Fibroblast of skin of left quadriceps (primary cell): ENCODE measurements around the gene PPP6R1.

Experiments
- DNase-seq, 2 experiments: peaks; one replicate each; pipeline ENCODE4 v3.0.0-alpha.2; 2013; ENCODE audit warnings: low read depth in 2 of 2

Gene PPP6R1

GRCh38 chr19:55244004-55244680 is 14.7 kb downstream of the PPP6R1 start:
- no peak for DNase-seq

DNA sequence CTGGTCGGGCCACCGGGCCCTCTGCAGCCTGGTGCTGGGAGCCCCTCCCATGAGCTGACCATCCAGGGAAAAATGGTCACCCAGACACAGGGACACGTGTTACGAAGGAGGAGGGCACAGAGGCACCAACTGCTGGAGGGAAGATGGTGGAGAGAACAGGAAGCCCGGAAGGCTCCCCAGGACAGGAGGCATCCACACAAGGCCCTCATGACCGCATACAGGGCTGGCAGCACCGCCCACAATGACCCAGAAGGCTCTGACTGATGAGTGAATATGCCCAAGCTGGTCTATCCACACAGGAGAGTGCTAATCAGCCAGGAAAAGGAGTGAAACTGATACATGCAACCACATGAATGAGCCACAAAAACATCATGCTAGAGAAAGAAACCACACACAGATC is 16.3 kb downstream of the PPP6R1 start:
- DNase-seq = no peak

DNA sequence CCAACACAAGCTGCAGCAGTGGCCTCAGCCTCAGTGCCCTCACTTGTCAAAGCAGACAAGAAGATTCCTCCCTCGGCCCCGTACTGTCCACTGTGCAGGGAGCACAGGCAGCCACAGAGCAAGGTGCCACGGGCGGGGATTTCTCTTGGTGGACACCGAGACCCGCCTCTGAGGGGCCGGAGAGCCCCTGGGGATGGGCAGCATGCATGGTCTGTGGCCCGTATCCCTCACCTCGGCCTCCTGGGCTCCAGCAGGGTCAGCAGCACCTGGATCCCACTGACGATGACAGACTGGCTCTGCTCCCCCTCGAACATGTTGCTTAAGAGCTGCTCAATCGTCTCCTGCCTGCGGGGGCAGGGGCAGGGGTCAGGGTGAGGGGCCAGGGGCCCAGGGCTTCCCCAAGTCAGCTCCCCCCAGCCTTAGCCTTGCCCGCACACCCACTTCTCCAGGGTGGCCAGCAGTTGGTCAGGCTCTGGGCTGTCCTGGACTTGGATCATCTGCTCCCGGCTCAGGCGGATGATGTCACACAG is 16.8 kb downstream of the PPP6R1 start:
- no peak for DNase-seq

DNA sequence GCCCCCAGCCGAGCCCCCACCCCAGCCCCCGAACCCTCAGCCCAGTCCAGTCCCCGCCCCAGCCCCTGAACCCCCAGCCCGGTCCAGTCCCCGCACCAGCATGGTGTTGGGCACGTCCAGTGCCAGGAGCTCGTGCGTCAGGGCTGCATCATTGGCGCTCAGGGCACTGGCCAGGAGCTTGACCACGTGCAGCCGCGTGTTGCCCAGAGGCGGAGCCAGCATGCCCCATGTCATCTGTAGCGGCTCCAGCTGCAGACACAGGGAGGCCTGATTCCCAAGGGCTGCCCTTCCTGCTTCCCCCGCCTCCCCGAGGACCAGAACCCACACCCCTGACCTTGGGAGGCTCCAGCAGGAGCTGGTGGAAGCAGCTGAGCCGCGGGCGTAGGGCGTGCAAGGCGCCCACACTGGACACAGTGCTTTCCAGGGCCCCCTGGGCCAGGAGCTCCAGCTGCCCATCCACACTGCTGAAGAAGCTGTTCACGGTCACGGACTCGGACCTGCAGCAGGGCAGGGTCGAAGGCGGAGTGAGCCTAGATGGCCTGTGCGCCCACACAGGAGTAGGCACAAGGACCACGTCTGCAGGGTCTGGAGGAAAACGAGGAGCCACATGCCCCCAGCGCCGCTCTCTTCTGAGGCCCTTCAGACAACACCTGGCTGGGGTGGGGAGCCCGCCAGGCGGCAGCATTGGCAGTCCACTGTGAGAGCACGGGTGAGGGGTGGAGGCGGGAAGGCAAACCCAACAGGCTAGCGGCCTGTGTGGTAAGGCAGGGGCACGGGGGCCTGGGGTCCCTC is 17.5 kb downstream of the PPP6R1 start:
- no peak for DNase-seq

- no peak for DNase-seq
These were observed 18.1 kb downstream of the PPP6R1 start for GRCh38 chr19:55240713-55241020.

- DNase-seq = no peak
These were observed 19.8 kb downstream of the PPP6R1 start for GRCh38 chr19:55239004-55239403.

- no peak for DNase-seq
These were observed 20.8 kb downstream of the PPP6R1 start for GRCh38 chr19:55238030-55238429.

- DNase-seq = no peak
These were observed 25.8 kb downstream of the PPP6R1 start for GRCh38 chr19:55232986-55233385.

GRCh38 chr19:55232286-55232602 is 26.6 kb downstream of the PPP6R1 start:
- DNase-seq = no peak

DNA sequence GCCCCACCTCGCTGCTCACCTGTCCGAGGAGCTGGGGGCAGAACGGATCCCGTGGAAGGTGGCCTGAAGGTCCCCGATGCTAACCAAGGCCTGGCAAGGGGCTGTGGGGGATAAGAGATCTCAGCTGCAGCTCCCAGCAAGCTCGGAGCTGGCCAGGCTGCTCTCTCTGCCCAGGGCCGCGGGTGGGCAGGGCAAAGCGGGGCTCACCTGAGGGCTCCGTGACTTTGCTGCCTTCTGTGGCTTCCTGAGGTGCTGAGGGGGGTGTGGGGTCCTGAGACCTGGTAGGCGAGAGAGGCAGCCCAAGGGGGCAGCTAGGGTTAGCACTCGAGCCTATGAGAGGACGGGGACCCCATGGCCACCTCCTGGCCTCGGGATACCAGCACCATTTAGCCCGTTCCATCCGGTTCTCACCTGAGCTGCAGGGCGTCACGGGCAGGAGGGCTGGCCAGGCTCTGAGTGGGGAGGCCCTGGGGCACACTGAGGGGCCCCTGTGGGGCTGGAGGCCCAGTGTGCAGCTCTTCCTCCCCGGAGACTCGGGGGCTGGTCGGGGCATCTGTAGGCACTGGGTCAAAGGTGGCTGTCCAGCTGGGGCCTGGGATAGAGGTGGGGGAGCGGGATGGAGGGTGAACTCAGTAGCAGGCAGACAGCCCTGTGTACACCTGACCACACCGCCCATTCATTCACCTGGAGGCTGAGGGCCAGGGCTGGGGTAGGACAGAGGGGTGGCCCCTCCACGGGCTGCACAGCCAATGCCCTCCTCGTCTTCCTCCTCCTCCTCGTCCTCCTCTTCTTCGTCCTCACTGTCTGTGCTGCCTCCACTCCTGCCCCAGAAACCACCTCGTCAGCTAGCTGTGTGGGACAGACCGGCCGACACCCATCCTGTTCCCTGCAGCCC is 27.2 kb downstream of the PPP6R1 start:
- no peak for DNase-seq

- DNase-seq = no peak
These were observed 28.0 kb downstream of the PPP6R1 start for GRCh38 chr19:55230780-55231179.

DNA sequence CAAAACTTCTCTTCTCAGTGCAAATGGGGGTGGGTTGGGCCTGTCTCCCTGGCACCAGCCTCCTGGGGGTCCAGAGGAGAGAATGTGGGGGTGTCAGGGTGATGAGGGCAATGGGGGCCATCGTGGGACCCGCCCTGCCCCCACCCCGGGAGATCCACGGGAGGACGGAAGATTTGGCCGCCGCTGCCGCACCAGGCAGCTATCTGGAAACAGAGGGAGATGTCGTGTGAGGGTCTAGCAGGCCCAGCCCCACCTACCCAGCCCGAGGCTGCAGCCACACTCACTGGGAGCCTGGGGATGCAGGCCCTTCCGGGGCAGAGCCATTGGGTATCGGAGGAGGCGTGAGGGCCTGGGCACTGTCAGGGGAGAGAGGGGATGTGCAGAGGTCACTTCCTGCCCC is 28.5 kb downstream of the PPP6R1 start:
- no peak for DNase-seq

GRCh38 chr19:55229789-55230182 is 29.0 kb downstream of the PPP6R1 start:
- no peak for DNase-seq

DNA sequence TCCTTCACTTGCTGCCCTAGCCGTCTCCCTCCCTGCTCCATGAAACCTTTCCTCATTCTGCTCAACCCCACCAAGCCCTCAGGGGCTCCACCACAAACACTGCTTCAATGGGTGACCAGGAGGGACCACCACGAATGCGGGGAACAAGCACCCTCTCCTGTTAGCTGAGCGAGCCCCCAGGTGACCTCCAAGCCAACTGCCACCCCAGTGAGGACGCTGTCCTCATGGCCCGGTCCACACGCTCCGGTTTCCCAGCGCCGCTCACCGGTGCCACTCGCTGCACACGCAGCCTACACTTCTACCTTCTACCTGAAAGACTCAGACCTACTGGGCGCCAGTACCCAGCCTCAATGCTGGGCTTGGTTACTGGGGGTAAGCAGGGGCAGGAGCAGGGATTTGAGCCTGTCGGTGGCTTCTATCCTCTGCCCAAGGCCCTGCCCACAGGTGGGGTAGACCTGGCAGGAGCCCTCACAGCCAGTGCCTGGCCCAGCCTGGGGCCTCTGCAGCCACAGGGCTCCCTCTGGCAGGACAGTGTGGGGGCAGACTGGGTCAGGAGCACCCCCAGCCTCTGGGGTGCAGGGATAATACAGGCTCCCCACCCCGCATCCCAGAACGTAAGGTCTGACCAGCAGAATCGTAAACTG is 29.6 kb downstream of the PPP6R1 start:
- no peak for DNase-seq

- no peak for DNase-seq
These were observed 30.3 kb downstream of the PPP6R1 start, which contains the start of gene TMEM86B for GRCh38 chr19:55228403-55229031. Gene TMEM86B (minus strand): TSS chr19:55228763. CDS start chr19:55228741, 22 bp downstream.

DNA sequence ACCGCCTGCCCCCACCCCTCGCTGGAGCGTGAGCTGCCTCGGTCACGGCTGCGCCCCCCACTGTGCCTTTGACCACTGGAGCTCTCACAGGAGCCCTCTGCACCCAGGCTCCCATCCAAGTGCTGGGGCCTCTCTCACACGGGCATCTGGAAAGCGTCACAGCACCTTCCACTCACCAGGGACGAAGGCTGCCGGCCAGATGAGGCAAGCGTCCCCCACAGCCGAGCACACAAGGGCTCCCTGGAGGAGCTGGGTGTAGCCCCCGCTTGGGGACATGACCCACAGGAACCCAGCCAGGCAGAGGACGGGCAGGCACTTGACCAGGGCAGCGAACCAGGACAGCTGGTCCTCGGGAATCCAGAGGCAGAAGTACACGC is 30.8 kb downstream of the PPP6R1 start:
- DNase-seq = no peak

DNA sequence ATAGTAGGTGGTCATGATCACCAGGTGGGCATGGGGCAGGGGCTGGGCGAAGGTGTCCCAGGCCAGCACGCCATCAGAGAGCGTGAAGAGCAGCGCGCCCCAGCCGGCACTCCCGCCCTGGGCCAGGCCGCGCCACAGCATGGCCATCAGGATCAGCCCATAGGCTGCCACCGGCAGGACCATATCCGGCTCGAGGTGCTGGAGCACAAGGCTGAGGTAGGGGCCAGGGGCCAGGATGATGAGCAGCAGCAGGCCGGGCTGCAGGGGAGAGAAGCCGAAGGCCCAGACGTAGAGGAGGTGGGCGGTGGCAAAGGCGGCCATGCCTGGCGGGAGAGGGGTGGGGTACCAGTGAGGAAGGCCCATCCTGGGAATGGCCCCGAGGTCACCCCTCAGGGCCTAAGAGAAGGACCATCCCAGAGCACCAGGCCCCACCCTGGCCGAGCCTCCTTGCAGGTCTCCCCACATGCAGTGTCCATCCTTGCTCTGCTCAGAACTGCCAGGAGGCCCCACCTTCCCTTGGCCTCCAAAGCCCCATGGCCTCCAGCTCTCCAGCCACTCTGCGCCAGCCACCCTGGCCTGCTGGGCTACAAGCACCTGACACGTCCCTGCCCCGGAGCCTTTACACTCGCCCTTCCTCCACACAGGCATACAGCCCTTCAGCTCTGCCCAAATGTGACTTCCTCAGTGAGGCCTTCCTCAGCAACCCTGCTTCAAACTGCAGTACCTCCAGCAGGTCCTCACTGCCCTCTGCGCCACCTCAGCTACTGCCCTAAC is 31.4 kb downstream of the PPP6R1 start:
- no peak for DNase-seq

DNA sequence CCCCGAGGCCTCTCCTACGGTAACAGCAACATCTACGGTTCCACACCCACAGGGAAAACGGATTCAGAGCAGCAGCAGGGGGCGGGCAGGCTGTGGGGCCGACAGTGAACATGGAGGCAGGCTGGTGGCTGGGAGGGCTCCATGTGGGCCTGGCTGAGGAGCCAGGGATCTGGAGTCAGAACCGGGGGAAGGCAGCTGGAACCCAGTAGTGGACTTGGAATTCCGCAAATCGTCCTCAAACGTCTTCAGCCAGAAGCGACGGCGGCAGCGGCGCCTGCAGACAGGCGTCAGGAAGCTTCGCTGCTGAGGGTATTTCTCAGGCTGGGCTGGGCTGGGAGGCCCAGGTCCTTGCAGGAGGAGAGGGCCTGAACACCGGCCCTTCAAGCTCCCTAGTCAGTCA is 32.0 kb downstream of the PPP6R1 start:
- DNase-seq = no peak

DNA sequence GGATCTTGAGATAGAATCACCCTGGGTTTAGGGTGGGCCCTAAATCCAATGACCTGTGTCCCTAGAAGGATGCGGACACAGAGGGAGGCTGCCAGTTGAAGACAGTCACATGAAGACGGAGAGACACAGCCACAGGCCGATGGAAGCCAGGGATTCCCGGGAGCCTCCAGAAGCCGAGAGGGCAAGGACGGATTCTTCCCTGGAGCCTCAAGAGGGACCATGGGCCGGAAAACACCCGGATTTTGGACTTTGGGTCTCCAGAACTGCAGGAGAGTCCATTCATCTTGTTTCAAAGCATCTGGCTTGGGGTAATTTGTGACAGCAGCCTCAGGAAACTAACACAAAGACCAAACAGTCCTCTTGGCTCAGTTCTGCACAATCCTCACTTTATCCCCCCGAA is 32.5 kb downstream of the PPP6R1 start:
- no peak for DNase-seq

- no peak for DNase-seq
These were observed 33.3 kb downstream of the PPP6R1 start for GRCh38 chr19:55225415-55225958.
